ENCODE data around the gene CFAP161.

Gene CFAP161

GRCh38 chr15:81133782-81134461, at the start of gene CFAP161:
Gene CFAP161 (plus strand): TSS chr15:81134270. CDS start chr15:81134330, 60 bp downstream.
- DNase-seq (ENCODE audit: low read depth): peak; percentile 66

- DNase-seq (ENCODE audit: low read depth): no peak
These were observed 49.4 kb upstream of the CFAP161 start for GRCh38 chr15:81084716-81085115.

- no peak for DNase-seq (ENCODE audit: low read depth)
These were observed 48.9 kb upstream of the CFAP161 start for GRCh38 chr15:81085213-81085612.

- DNase-seq (ENCODE audit: low read depth): no peak
These were observed 48.2 kb upstream of the CFAP161 start for GRCh38 chr15:81085898-81086297.

- peak; percentile 36 for DNase-seq (ENCODE audit: low read depth)
These were observed 47.0 kb upstream of the CFAP161 start for GRCh38 chr15:81087066-81087465.

- DNase-seq (ENCODE audit: low read depth): no peak
These were observed 46.4 kb upstream of the CFAP161 start for GRCh38 chr15:81087694-81088093.

- no peak for DNase-seq (ENCODE audit: low read depth)
These were observed 45.5 kb upstream of the CFAP161 start for GRCh38 chr15:81088470-81089013.

GRCh38 chr15:81091889-81092558, 42.0 kb upstream of the CFAP161 start:
- peak; percentile 97 for DNase-seq (ENCODE audit: low read depth)

GRCh38 chr15:81092559-81092902, 41.5 kb upstream of the CFAP161 start:
- no peak for DNase-seq (ENCODE audit: low read depth)

- DNase-seq (ENCODE audit: low read depth): no peak
These were observed 40.1 kb upstream of the CFAP161 start for GRCh38 chr15:81093961-81094360.

- DNase-seq (ENCODE audit: low read depth): no peak
These were observed 38.2 kb upstream of the CFAP161 start for GRCh38 chr15:81095690-81096365.

- DNase-seq (ENCODE audit: low read depth): no peak
These were observed 37.7 kb upstream of the CFAP161 start for GRCh38 chr15:81096398-81096797.

- no peak for DNase-seq (ENCODE audit: low read depth)
These were observed 36.8 kb upstream of the CFAP161 start for GRCh38 chr15:81097116-81097889.

GRCh38 chr15:81097890-81098280, 36.2 kb upstream of the CFAP161 start:
- DNase-seq (ENCODE audit: low read depth): no peak

GRCh38 chr15:81098349-81098748, 35.7 kb upstream of the CFAP161 start:
- no peak for DNase-seq (ENCODE audit: low read depth)

GRCh38 chr15:81098861-81099651, 35.0 kb upstream of the CFAP161 start:
- no peak for DNase-seq (ENCODE audit: low read depth)

- no peak for DNase-seq (ENCODE audit: low read depth)
These were observed 31.9 kb upstream of the CFAP161 start for GRCh38 chr15:81101894-81102815.

- no peak for DNase-seq (ENCODE audit: low read depth)
These were observed 30.2 kb upstream of the CFAP161 start for GRCh38 chr15:81103857-81104256.

GRCh38 chr15:81105545-81105944, 28.5 kb upstream of the CFAP161 start:
- DNase-seq (ENCODE audit: low read depth): peak; percentile 68

GRCh38 chr15:81106560-81106959, 27.5 kb upstream of the CFAP161 start:
- DNase-seq (ENCODE audit: low read depth): peak; percentile 83
